ENCODE data around the gene TTC28.
"Not testable (repeated sequence)": the region's sequence is repeated elsewhere in the genome, so short reads cannot be mapped to it uniquely, and the experiment has no call there.

Gene TTC28

GRCh38 chr22:28679611-28680287 is at the start of gene TTC28:
TSS of gene TTC28 (minus strand) at chr22:28679840. CDS start at chr22:28679723, 117 bp downstream.
- not testable (repeated sequence) for ATAC-seq

- ATAC-seq, result no peak
Observed at GRCh38 chr22:28728621-28729313, 49.1 kb upstream of the TTC28 start.

GRCh38 chr22:28728002-28728401 is 48.4 kb upstream of the TTC28 start:
- no peak for ATAC-seq

GRCh38 chr22:28718044-28718443 is 38.4 kb upstream of the TTC28 start:
- no peak for ATAC-seq

GRCh38 chr22:28716686-28717085 is 37.0 kb upstream of the TTC28 start:
- no peak for ATAC-seq

GRCh38 chr22:28715611-28716010 is 36.0 kb upstream of the TTC28 start:
- ATAC-seq, result no peak

GRCh38 chr22:28714043-28714628 is 34.5 kb upstream of the TTC28 start:
- peak in 1 of 2 donors; percentile 35 for ATAC-seq

- no peak for ATAC-seq
Observed at GRCh38 chr22:28711820-28712777, 32.5 kb upstream of the TTC28 start.

- no peak for ATAC-seq
Observed at GRCh38 chr22:28711341-28711740, 31.7 kb upstream of the TTC28 start.

GRCh38 chr22:28710576-28711191 is 31.0 kb upstream of the TTC28 start:
- ATAC-seq, result no peak

GRCh38 chr22:28710107-28710506 is 30.5 kb upstream of the TTC28 start:
- no peak for ATAC-seq

GRCh38 chr22:28706845-28707244 is 27.2 kb upstream of the TTC28 start:
- no peak for ATAC-seq

GRCh38 chr22:28703436-28703835 is 23.8 kb upstream of the TTC28 start:
- no peak for ATAC-seq

- no peak for ATAC-seq
Observed at GRCh38 chr22:28702891-28703290, 23.3 kb upstream of the TTC28 start.

GRCh38 chr22:28693041-28693760 is 13.6 kb upstream of the TTC28 start:
- not testable (repeated sequence) for ATAC-seq

- not testable (repeated sequence) for ATAC-seq
Observed at GRCh38 chr22:28689796-28690195, 10.2 kb upstream of the TTC28 start.

GRCh38 chr22:28682966-28683365 is 3.3 kb upstream of the TTC28 start:
- not testable (repeated sequence) for ATAC-seq

- ATAC-seq, result not testable (repeated sequence)
Observed at GRCh38 chr22:28680813-28681490, 1.3 kb upstream of the TTC28 start.

- not testable (repeated sequence) for ATAC-seq
Observed at GRCh38 chr22:28678778-28679610, 646 bp downstream of the TTC28 start.

- ATAC-seq, result not testable (repeated sequence)
Observed at GRCh38 chr22:28678170-28678569, 1.5 kb downstream of the TTC28 start.

Measured in activated CD4-positive, CD25-positive, alpha-beta regulatory T cell treated with anti-CD3 and anti-CD28 coated beads, Interleukin-2, amount 50 U/mL, for 24 hours (primary cell).